Kidney epithelial cell (primary cell): ENCODE results near the gene COLEC11. TPM values are rescaled to one million over a fixed set of nuclear protein-coding genes. Genes with fewer than 3 reads are reported as not detected.

Experiments used
- DNase-seq: peaks from one replicate; pipeline ENCODE4 v3.0.0-alpha.2; 2010; ENCODE audit warnings: low read depth
- H3K27me3 ChIP-seq: 2 replicates; pipeline ENCODE4 v1.6.0; 2011; ENCODE audit warnings: low read length; ENCODE audit not compliant: control insufficient read depth, insufficient read depth
- H3K36me3 ChIP-seq: 2 replicates; pipeline ENCODE4 v1.5.1; 2011; ENCODE audit warnings: low read length; ENCODE audit not compliant: control insufficient read depth, insufficient read depth
- H3K4me3 ChIP-seq: 2 replicates; pipeline ENCODE4 v1.5.1; 2011; ENCODE audit warnings: low read depth, mild to moderate bottlenecking, control low read depth, low read length
- CTCF ChIP-seq: IDR thresholded peaks from 2 replicates; pipeline ENCODE4 v1.5.1; 2011; ENCODE audit warnings: mild to moderate bottlenecking, moderate library complexity, low read length, control low read depth, inconsistent platforms; ENCODE audit not compliant: insufficient read depth, poor library complexity, severe bottlenecking
- total RNA-seq: library from RNA; depleted of rRNA; stranded (reverse); fragments of >200 nt; gene quantifications from 2 replicates; pipeline ENCODE4 v1.2.3, GENCODE V29; 2015

Gene COLEC11
- total RNA-seq, 1 donor from 2014 or later: not detected

DNA sequence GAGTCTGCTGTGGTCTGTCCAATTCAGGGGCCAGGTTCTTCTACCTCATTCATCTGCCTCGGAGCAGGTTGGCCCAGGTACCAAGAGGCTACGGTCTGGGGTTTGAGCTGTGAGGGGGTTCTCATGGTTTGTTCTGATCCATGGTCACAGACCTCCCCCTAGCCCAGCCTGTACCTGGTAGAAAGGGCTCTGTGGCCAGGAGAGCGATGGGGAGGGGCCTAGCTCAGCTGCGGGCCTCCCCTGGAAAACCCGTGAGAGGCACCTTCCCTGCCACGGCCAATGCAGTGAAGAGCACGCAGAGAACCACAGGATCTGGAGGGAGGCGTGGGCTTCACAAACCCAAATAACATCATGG is 43.5 kb downstream of the COLEC11 start:
- no peak for DNase-seq
- Histone ChIP-seq H3K36me3 (no peaks in the 10 kb centered on the region), H3K27me3 (peaks cover 6% of the 10 kb centered on the region), H3K4me3 (no peak overlapping the region)
- no peak for TF ChIP-seq CTCF

- no peaks in the 10 kb centered on the region for H3K36me3 ChIP-seq
- TF ChIP-seq CTCF: no peak
- H3K4me3 ChIP-seq: no peak overlapping the region
- H3K27me3 ChIP-seq: peaks cover 6% of the 10 kb centered on the region
- no peak for DNase-seq
Measured at GRCh38 chr2:3639015-3639630, 44.2 kb downstream of the COLEC11 start.

DNA sequence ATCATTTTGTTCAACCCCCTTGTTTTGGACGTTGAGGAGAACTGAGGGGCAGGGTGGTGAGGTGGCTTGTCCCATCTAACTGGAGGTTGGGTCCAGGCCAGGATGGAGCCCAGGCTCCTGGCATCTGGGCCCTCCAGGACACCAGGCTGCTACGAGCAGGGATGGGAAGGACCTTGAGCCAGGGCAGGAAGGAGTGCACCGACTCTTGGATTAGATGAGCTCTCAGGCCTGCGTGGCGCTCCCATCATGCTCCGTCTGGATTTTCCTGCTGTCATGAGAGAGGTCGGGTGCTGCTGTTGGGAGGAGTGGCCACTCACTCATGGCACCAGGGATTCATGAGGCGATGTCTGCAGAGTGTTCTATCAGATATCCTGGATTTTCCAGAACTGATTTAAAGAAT is 44.7 kb downstream of the COLEC11 start:
- no peaks in the 10 kb centered on the region for H3K36me3 ChIP-seq

GRCh38 chr2:3641181-3641580 is 46.3 kb downstream of the COLEC11 start:
- Histone ChIP-seq H3K27me3 (peaks cover 4% of the 10 kb centered on the region), H3K4me3 (no peak overlapping the region), H3K36me3 (no peaks in the 10 kb centered on the region)
- TF ChIP-seq CTCF: no peak
- no peak for DNase-seq

More for the DNA sequence above, 44.7 kb downstream of the COLEC11 start:
- no peak for TF ChIP-seq CTCF
- Histone ChIP-seq H3K4me3 (no peak overlapping the region), H3K27me3 (peaks cover 6% of the 10 kb centered on the region)
- DNase-seq: no peak

- Histone ChIP-seq H3K36me3 (no peaks in the 10 kb centered on the region), H3K4me3 (no peak overlapping the region), H3K27me3 (peaks cover 2% of the 10 kb centered on the region)
- no peak for DNase-seq
- no peak for TF ChIP-seq CTCF
Measured at GRCh38 chr2:3641841-3642421, 47.0 kb downstream of the COLEC11 start.
